Activated T-helper 2 cell treated with anti-CD3 and anti-CD28 coated beads, Interferon-gamma antibody, Interleukin-2, Interleukin-4, amounts not matched to agents 10 μg/mL and 5 μg/mL and 100 μg/mL, durations not matched to agents 14 hours and 24 hours and 36 hours (primary cell): Measurements from ENCODE around the gene GPX4. TPM values are rescaled to one million over a fixed set of nuclear protein-coding genes. Genes with fewer than 3 reads are reported as not detected.

Experiments
- DNase-seq: peaks from one replicate; pipeline ENCODE4 v3.0.0; 2021; ENCODE audit warnings: low spot score
- H3K27ac Mint-ChIP-seq: one replicate; pipeline ENCODE4 v1.8.0; 2021; ENCODE audit warnings: mixed read lengths
- H3K27me3 Mint-ChIP-seq: one replicate; pipeline ENCODE4 v1.8.0; 2021; ENCODE audit warnings: low read depth, mixed read lengths
- H3K36me3 Mint-ChIP-seq: one replicate; pipeline ENCODE4 v1.8.0; 2021; ENCODE audit warnings: low read depth, mixed read lengths
- H3K4me1 Mint-ChIP-seq: one replicate; pipeline ENCODE4 v1.8.0; 2021; ENCODE audit warnings: low read depth, mixed read lengths
- H3K4me3 Mint-ChIP-seq: one replicate; pipeline ENCODE4 v1.8.0; 2021; ENCODE audit warnings: low read depth, mild to moderate bottlenecking, moderate library complexity, mixed read lengths
- H3K9me3 Mint-ChIP-seq: one replicate; pipeline ENCODE4 v1.8.0; 2021; ENCODE audit warnings: mixed read lengths
- intact Hi-C: fragments of 100-400 bp; cut with micrococcal nuclease; formaldehyde crosslinking; loops from one replicate; pipeline ENCODE4 v1.15.1; 2023
- total RNA-seq: library from RNA; stranded (reverse); gene quantifications from 2 replicates; pipeline ENCODE4 v1.2.3, GENCODE V29; 2022

Gene GPX4
- total RNA-seq, 1 donor from 2014 or later, result 257 TPM

DNA sequence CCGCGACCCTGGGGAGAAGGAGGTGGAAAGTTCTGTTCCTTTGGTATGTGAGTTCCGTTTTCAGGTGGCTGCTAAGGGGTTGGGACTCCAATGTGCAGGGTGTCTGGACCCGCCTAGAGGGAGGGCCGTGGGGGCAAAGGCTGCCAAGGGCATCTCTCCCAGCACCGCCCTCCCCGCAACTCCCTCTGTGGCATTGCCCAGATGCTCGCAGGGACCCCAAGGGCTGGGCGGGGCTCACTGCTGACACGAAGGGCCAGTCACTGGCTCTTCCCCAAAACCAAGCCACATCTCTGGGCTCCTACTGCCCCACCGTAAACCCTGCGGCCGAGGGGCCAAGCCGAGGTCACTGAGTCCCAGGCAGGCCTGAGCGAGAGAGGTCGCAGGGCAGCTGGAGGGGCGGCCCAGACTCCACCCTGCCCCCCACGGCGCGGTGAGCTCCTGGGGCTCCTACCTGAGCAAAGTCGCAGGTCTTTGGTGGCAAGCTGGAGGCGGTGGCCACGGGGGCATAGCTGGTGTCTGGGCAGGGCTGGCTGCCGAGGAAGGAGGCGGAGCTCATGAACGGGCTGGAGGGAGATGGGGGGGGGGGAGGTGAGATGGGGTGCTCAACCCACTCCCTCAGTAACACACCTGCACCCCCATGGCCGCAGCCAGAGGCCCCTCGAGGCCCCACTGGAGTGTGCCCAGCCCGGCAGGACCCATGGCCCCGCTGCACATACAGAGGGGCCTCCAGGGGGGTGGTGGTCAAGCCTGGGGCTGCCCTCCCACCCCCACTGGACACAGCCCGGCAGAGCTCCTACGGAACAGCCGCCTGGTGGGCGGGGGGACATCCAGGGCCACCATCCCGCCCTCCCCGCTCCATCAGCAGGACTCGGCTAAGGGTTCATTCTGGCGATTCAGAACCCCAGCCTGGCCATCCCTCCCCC, 43.3 kb downstream of the GPX4 start:
- intact Hi-C loops, result no loop called here
- Mint-ChIP-seq H3K36me3 (peaks cover 37% of the 10 kb centered on the region), H3K4me1 (no peaks in the 10 kb centered on the region), H3K27ac (no peak overlapping the region), H3K4me3 (no peak overlapping the region), H3K9me3 (no peaks in the 10 kb centered on the region), H3K27me3 (no peaks in the 10 kb centered on the region)
- DNase-seq, result no peak

- peaks cover 34% of the 10 kb centered on the region for H3K36me3 Mint-ChIP-seq
- no peaks in the 10 kb centered on the region for H3K9me3 Mint-ChIP-seq
- no peak overlapping the region for H3K4me3 Mint-ChIP-seq
- no peak for DNase-seq
- intact Hi-C loops, result no loop called here
- H3K27ac Mint-ChIP-seq, result no peak overlapping the region
- H3K27me3 Mint-ChIP-seq, result no peaks in the 10 kb centered on the region
- no peaks in the 10 kb centered on the region for H3K4me1 Mint-ChIP-seq
Observed at GRCh38 chr19:1147934-1148549, 44.2 kb downstream of the GPX4 start.

DNA sequence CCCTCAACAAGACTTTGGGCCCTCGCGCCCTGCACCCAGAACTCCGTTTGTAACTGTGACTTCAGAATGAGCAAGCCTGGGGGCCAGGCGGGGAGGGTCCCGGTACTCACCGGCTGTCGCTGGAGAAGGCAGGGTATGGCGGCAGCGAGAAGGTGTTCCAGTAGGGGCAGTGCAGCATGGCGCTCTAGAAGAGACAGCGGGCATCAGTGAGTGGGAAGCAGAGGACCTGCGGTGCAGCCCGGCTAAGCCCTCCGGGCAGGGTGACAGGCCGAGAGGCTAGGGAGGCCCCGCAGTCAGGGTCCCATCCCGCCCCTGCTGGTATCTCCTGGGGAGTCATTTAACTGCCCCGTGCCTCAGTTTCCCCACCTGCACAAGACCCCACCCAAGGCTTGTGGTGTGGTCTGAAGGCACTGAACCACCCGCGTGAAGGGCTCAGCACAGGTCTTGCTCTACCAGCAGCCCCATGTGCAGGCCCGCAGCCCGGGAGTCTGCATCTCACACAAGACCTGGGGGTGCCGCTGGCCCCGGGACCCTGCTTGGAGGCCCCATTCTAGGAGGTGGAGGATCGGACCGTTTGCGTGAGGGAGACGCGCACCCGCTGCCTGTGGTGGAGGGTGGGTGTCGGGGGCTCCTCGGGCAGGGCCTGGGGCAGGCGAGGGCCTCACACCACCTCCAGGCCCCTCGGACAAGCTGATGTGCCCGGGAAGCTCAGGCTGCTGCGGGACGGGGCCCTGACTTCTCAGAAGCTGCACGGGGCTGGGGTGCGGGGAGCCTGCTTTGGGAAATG, 45.7 kb downstream of the GPX4 start:
- H3K4me3 Mint-ChIP-seq, result no peak overlapping the region
- H3K27ac Mint-ChIP-seq, result no peak overlapping the region
- H3K36me3 Mint-ChIP-seq, result peaks cover 22% of the 10 kb centered on the region
- DNase-seq, result no peak
- H3K9me3 Mint-ChIP-seq, result no peaks in the 10 kb centered on the region
- intact Hi-C loops, result no loop called here
- H3K27me3 Mint-ChIP-seq, result no peaks in the 10 kb centered on the region
- no peaks in the 10 kb centered on the region for H3K4me1 Mint-ChIP-seq

DNA sequence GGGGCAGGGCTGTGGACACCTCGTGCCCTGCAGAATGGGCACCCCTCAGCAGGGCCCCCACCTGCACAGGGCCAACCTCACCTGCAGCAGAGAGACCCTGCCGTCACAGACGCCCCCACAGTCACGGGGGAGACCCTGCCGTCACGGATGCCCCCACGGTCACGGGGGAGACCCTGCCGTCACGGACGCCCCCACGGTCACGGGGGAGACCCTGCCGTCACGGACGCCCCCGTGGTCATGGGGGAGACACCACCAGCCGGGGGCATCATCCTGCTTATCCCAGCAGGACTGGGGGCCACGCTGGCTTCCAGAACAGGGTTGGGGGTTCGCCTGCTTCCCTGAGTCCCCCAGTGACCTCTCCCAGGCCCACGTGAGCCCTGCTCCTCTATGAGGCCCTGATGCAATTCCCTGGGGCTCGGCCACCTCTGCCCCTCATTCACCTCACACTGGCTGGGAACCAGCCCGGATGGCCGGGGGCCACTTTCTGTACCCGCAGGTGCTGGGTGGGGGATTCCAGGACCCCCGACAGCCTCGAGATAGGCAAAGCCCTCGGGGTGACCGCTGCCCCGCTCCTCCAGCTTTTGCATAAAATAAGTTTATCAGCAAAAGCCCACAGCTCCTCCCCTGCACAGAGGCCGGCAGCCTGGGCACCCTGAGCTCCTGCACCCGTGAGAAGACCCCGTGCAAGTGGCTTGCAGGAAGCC, 46.7 kb downstream of the GPX4 start:
- Mint-ChIP-seq H3K27me3 (no peaks in the 10 kb centered on the region), H3K27ac (no peak overlapping the region), H3K4me1 (no peaks in the 10 kb centered on the region), H3K9me3 (no peaks in the 10 kb centered on the region), H3K4me3 (no peak overlapping the region), H3K36me3 (peaks cover 16% of the 10 kb centered on the region)
- no peak for DNase-seq
- intact Hi-C loops, result no loop called here

DNA sequence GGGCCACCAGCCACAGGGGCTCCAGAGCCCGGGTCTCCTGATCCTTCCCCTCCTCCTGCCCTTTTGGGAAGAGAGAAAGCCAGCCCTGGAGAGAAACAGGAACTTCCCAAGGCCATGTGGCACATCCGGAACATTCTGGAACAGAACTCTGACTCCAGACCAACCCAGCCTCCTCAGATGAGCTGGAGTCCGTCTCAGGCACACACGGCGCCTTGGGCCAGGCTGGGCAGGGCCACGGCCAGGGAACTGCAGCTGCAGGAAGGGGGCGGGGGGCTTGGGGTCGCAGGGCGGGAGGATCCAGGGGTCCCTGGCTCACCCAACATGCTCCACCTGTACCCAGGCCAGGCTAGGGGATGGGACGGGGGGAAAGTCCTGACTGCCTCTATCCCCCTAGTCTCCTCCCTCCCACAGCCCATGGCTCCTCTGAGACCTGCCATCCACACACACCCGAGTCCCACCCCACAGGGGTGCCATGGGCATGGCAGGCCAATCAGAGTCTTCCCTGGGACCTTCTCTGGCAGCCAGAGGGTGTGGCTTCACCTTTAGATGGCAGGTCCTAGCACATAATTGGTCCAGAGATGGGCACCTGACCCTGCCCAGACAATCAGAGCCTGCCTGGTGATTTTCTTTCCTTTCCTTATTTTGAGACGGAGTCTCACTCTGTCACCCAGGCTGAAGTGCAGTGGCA, 47.4 kb downstream of the GPX4 start:
- no peaks in the 10 kb centered on the region for H3K9me3 Mint-ChIP-seq
- DNase-seq, result no peak
- H3K4me3 Mint-ChIP-seq, result no peak overlapping the region
- intact Hi-C loops, result no loop called here
- no peaks in the 10 kb centered on the region for H3K4me1 Mint-ChIP-seq
- no peak overlapping the region for H3K27ac Mint-ChIP-seq
- H3K27me3 Mint-ChIP-seq, result no peaks in the 10 kb centered on the region
- H3K36me3 Mint-ChIP-seq, result peaks cover 13% of the 10 kb centered on the region

DNA sequence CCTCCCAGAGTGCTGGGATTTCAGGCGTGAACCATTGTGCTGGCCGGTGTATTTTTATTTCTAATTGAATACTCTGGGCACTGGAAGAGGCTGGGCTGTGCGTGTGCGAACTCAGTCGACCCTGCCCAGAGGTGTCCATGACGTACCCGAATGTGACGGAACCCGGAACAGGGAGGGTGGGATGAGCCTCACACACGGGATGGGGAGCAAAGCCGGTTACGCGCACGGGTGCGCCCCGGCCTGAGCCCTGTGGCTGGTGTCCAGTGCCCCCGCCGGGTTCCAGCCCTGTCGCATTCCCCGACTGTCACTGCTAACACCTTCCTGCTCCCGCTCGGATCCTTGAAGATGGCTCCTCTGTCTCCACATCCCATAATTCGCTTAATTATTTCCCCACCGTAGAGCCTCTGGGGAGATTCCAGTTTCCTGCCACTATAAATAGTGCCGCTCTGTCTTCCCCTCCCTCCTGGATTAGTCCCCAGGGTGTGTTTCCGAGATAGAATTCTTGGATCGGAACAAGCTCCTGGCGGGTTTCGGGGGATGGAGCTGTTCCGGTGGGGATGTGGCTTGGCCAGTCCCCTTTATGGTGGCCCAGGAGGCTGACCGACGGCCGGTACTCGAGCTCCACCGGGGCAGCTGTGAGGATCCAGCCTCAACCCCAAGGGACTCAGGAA, 48.3 kb downstream of the GPX4 start:
- intact Hi-C loops, result no loop called here
- Mint-ChIP-seq H3K27ac (no peak overlapping the region), H3K27me3 (no peaks in the 10 kb centered on the region), H3K9me3 (no peaks in the 10 kb centered on the region), H3K4me3 (no peak overlapping the region), H3K36me3 (peaks cover 13% of the 10 kb centered on the region), H3K4me1 (no peaks in the 10 kb centered on the region)
- no peak for DNase-seq

GRCh38 chr19:1153891-1154730, 50.3 kb downstream of the GPX4 start:
- Mint-ChIP-seq H3K36me3 (peaks cover 13% of the 10 kb centered on the region), H3K27ac (no peak overlapping the region), H3K4me3 (no peak overlapping the region), H3K27me3 (no peaks in the 10 kb centered on the region), H3K4me1 (no peaks in the 10 kb centered on the region), H3K9me3 (no peaks in the 10 kb centered on the region)
- intact Hi-C loops, result no loop called here
- DNase-seq, result no peak

- Mint-ChIP-seq H3K27ac (no peak overlapping the region), H3K9me3 (no peaks in the 10 kb centered on the region), H3K27me3 (no peaks in the 10 kb centered on the region), H3K4me1 (no peaks in the 10 kb centered on the region), H3K36me3 (peaks cover 11% of the 10 kb centered on the region), H3K4me3 (no peak overlapping the region)
- DNase-seq, result no peak
- intact Hi-C loops, result no loop called here
Observed at GRCh38 chr19:1154731-1155351, 51.0 kb downstream of the GPX4 start.

- Mint-ChIP-seq H3K27ac (no peak overlapping the region), H3K27me3 (no peaks in the 10 kb centered on the region), H3K36me3 (peaks cover 11% of the 10 kb centered on the region), H3K4me1 (no peaks in the 10 kb centered on the region), H3K4me3 (no peak overlapping the region), H3K9me3 (no peaks in the 10 kb centered on the region)
- intact Hi-C loops, result no loop called here
- DNase-seq, result no peak
Observed at GRCh38 chr19:1155352-1156304, 51.8 kb downstream of the GPX4 start.
